Neural crest cell (in vitro differentiated cells): ENCODE measurements around the gene CDO1. TPM values are rescaled to one million over a fixed set of nuclear protein-coding genes. Genes with fewer than 3 reads are reported as not detected.
A peak's percentile ranks its signal among the peaks of the same experiment; 100 is the strongest.

ENCODE experiments used
- DNase-seq: peaks from one replicate; pipeline ENCODE4 v3.0.0; 2021; ENCODE audit warnings: low read depth, mixed read lengths, low spot score
- H3K27ac Mint-ChIP-seq: one replicate; pipeline ENCODE4 v1.8.0; 2021; ENCODE audit warnings: mild to moderate bottlenecking, mixed read lengths; ENCODE audit not compliant: unreplicated experiment
- H3K27me3 Mint-ChIP-seq: 2 replicates; pipeline ENCODE4 v1.8.0; 2021; ENCODE audit warnings: low read depth, mild to moderate bottlenecking, mixed read lengths
- H3K36me3 Mint-ChIP-seq: 2 replicates; pipeline ENCODE4 v1.8.0; 2021; ENCODE audit warnings: low read depth, mild to moderate bottlenecking, mixed read lengths
- H3K4me1 Mint-ChIP-seq: 2 replicates; pipeline ENCODE4 v1.8.0; 2021; ENCODE audit warnings: mixed read lengths
- H3K4me3 Mint-ChIP-seq: one replicate; pipeline ENCODE4 v1.8.0; 2021; ENCODE audit warnings: mild to moderate bottlenecking, mixed read lengths
- H3K9me3 Mint-ChIP-seq: 2 replicates; pipeline ENCODE4 v1.8.0; 2021; ENCODE audit warnings: mixed read lengths
- CTCF ChIP-seq: fragments of 200-600 bp; sonication (generic); conservative IDR thresholded peaks from 2 replicates; pipeline ENCODE4 v1.5.0; 2021; ENCODE audit warnings: antibody characterized with exemption, mild to moderate bottlenecking
- total RNA-seq: library from RNA; stranded (reverse); gene quantifications from 2 replicates; pipeline ENCODE4 v1.2.1, GENCODE V29; 2021

Gene CDO1
- total RNA-seq, 1 donor from 2014 or later, result 28.9 TPM

- no peak for DNase-seq
- H3K27ac Mint-ChIP-seq, result peak overlapping the region; percentile 100
- H3K4me1 Mint-ChIP-seq, result peaks cover 48% of the 10 kb centered on the region
- no peaks in the 10 kb centered on the region for H3K27me3 Mint-ChIP-seq
- H3K36me3 Mint-ChIP-seq, result no peaks in the 10 kb centered on the region
- no peak for TF ChIP-seq CTCF
- no peaks in the 10 kb centered on the region for H3K9me3 Mint-ChIP-seq
- peak overlapping the region; percentile 100 for H3K4me3 Mint-ChIP-seq
Measured at GRCh38 chr5:115840873-115841272, 24.4 kb upstream of the CDO1 start.

GRCh38 chr5:115838885-115839518 is 22.5 kb upstream of the CDO1 start:
- H3K27ac Mint-ChIP-seq, result no peak overlapping the region
- H3K27me3 Mint-ChIP-seq, result no peaks in the 10 kb centered on the region
- H3K4me3 Mint-ChIP-seq, result peak overlapping the region; percentile 100
- TF ChIP-seq CTCF, result peak; percentile 71
- no peaks in the 10 kb centered on the region for H3K36me3 Mint-ChIP-seq
- no peaks in the 10 kb centered on the region for H3K9me3 Mint-ChIP-seq
- H3K4me1 Mint-ChIP-seq, result peaks cover 41% of the 10 kb centered on the region
- DNase-seq, result no peak

GRCh38 chr5:115835481-115835880 is 19.0 kb upstream of the CDO1 start:
- DNase-seq, result no peak
- Mint-ChIP-seq H3K27ac (no peak overlapping the region), H3K36me3 (peaks cover 3% of the 10 kb centered on the region), H3K4me3 (no peak overlapping the region), H3K9me3 (no peaks in the 10 kb centered on the region), H3K4me1 (peaks cover 19% of the 10 kb centered on the region), H3K27me3 (no peaks in the 10 kb centered on the region)
- TF ChIP-seq CTCF, result no peak

- H3K9me3 Mint-ChIP-seq, result peaks cover 10% of the 10 kb centered on the region
- no peak overlapping the region for H3K27ac Mint-ChIP-seq
- no peak overlapping the region for H3K4me3 Mint-ChIP-seq
- TF ChIP-seq CTCF, result peak; percentile 83
- H3K27me3 Mint-ChIP-seq, result no peaks in the 10 kb centered on the region
- no peak for DNase-seq
- H3K4me1 Mint-ChIP-seq, result no peaks in the 10 kb centered on the region
- H3K36me3 Mint-ChIP-seq, result peaks cover 24% of the 10 kb centered on the region
Measured at GRCh38 chr5:115831163-115831768, 14.8 kb upstream of the CDO1 start.

- Mint-ChIP-seq H3K4me1 (no peaks in the 10 kb centered on the region), H3K27me3 (no peaks in the 10 kb centered on the region), H3K9me3 (peaks cover 13% of the 10 kb centered on the region), H3K27ac (no peak overlapping the region), H3K4me3 (no peak overlapping the region), H3K36me3 (peaks cover 33% of the 10 kb centered on the region)
- no peak for DNase-seq
- TF ChIP-seq CTCF, result no peak
Measured at GRCh38 chr5:115829913-115830312, 13.5 kb upstream of the CDO1 start.
